ENCODE measurements around the gene GALNT11. TPM values are rescaled to one million over a fixed set of nuclear protein-coding genes. Genes with fewer than 3 reads are reported as not detected.
A peak's percentile ranks its signal among the peaks of the same experiment; 100 is the strongest.

The GALNT11 gene
- total and polyA plus RNA-seq, 8 donors, result 36.5 to 69.0 (median 61.6) TPM

GRCh38 chr7:152132812-152133211, 107.3 kb downstream of the GALNT11 start:
- Histone ChIP-seq H3K36me3 (peaks cover 0 to 79% of the 10 kb centered on the region in 2 donors), H3K9me3 (no peaks in the 10 kb centered on the region), H3K27ac (no peak overlapping the region), H3K4me3 (no peak overlapping the region), H3K4me1 (peaks cover 0 to 9% of the 10 kb centered on the region in 2 donors), H3K27me3 (no peaks in the 10 kb centered on the region)
- no peak for DNase-seq
- TF ChIP-seq CTCF (IDR thresholded peaks at IDR 0.05), result no peak
- intact Hi-C loops (cut with DNase I), result no loop called here
- no peak for ATAC-seq

GRCh38 chr7:152133804-152134203, 108.3 kb downstream of the GALNT11 start:
- no peak for ATAC-seq
- Histone ChIP-seq H3K4me1 (peaks cover 0 to 9% of the 10 kb centered on the region in 2 donors), H3K27me3 (no peaks in the 10 kb centered on the region), H3K4me3 (no peak overlapping the region), H3K27ac (no peak overlapping the region), H3K9me3 (no peaks in the 10 kb centered on the region), H3K36me3 (peaks cover 0 to 79% of the 10 kb centered on the region in 2 donors)
- TF ChIP-seq CTCF (IDR thresholded peaks at IDR 0.05), result no peak
- DNase-seq, result no peak
- intact Hi-C loops (cut with DNase I), result no loop called here

- intact Hi-C loops (cut with DNase I), result no loop called here
Observed at GRCh38 chr7:152136686-152137085, 111.2 kb downstream of the GALNT11 start.

GRCh38 chr7:152137476-152138025, 112.1 kb downstream of the GALNT11 start:
- H3K9me3 ChIP-seq, result no peaks in the 10 kb centered on the region
- H3K27ac ChIP-seq, result no peak overlapping the region
- no peak overlapping the region for H3K4me3 ChIP-seq
- ATAC-seq, result no peak
- intact Hi-C loops (cut with DNase I), result no loop called here
- H3K27me3 ChIP-seq, result no peaks in the 10 kb centered on the region
- DNase-seq, result no peak
- peaks cover 0 to 9% of the 10 kb centered on the region in 2 donors for H3K4me1 ChIP-seq
- H3K36me3 ChIP-seq, result peaks cover 0 to 82% of the 10 kb centered on the region in 2 donors
- TF ChIP-seq CTCF (IDR thresholded peaks at IDR 0.05), result no peak

More at GRCh38 chr7:152136686-152137085, 111.2 kb downstream of the GALNT11 start:
- Histone ChIP-seq H3K36me3 (peaks cover 0 to 82% of the 10 kb centered on the region in 2 donors), H3K27ac (no peak overlapping the region), H3K4me1 (peaks cover 0 to 9% of the 10 kb centered on the region in 2 donors), H3K4me3 (no peak overlapping the region), H3K27me3 (no peaks in the 10 kb centered on the region), H3K9me3 (no peaks in the 10 kb centered on the region)
- TF ChIP-seq CTCF (IDR thresholded peaks at IDR 0.05), result no peak
- DNase-seq, result peak in 1 of 4 donors; percentile 10
- ATAC-seq, result no peak

GRCh38 chr7:152140067-152140466, 114.6 kb downstream of the GALNT11 start:
- no peak overlapping the region for H3K27ac ChIP-seq
- ATAC-seq, result no peak
- DNase-seq, result no peak
- no peaks in the 10 kb centered on the region for H3K27me3 ChIP-seq
- H3K4me3 ChIP-seq, result no peak overlapping the region
- intact Hi-C loops (cut with DNase I), result no loop called here
- peaks cover 0 to 90% of the 10 kb centered on the region in 2 donors for H3K36me3 ChIP-seq
- no peaks in the 10 kb centered on the region for H3K9me3 ChIP-seq
- H3K4me1 ChIP-seq, result peaks cover 0 to 9% of the 10 kb centered on the region in 2 donors
- no peak for TF ChIP-seq CTCF (IDR thresholded peaks at IDR 0.05)
